A673 (cell line): ENCODE measurements around the gene LPIN3.

Experiments
- EZH2 ChIP-seq: fragments of 200-600 bp; sonication (generic); IDR thresholded peaks from 2 replicates; pipeline ENCODE4 v1.6.1; 2017; ENCODE audit warnings: borderline replicate concordance, low read depth, mild to moderate bottlenecking, mixed read lengths, antibody characterized with exemption, low read length; ENCODE audit not compliant: poor library complexity, severe bottlenecking
- TF ChIP-seq, protein P1 (sequence below): fragments of 300-800, 200-600 bp; sonication (generic); conservative IDR thresholded peaks from 2 replicates; pipeline ENCODE4 v1.5.1; 2017; ENCODE audit warnings: low read depth, mild to moderate bottlenecking, antibody characterized with exemption, low read length, moderate library complexity, mixed read lengths

DNA sequence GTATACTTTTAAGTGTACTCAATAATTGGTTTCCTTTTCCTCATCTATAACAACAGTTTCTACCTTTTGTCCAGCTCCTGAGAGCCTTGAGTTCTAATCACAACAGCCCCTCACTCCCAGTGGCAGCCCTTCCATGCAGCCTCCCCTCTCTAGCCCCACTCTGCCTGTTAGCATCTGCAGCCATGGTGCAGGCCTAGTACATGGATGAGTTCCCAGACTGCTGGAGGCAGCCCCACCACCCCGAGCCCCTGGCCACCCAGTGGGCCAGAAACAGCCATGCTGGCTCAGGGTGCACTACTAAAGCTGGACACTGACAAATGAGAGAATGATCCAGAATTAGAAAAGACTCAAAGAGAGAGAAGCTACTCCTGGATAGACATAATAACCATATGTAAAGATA lies 9.7 kb upstream of the LPIN3 start:
- TF ChIP-seq, protein P1, sequence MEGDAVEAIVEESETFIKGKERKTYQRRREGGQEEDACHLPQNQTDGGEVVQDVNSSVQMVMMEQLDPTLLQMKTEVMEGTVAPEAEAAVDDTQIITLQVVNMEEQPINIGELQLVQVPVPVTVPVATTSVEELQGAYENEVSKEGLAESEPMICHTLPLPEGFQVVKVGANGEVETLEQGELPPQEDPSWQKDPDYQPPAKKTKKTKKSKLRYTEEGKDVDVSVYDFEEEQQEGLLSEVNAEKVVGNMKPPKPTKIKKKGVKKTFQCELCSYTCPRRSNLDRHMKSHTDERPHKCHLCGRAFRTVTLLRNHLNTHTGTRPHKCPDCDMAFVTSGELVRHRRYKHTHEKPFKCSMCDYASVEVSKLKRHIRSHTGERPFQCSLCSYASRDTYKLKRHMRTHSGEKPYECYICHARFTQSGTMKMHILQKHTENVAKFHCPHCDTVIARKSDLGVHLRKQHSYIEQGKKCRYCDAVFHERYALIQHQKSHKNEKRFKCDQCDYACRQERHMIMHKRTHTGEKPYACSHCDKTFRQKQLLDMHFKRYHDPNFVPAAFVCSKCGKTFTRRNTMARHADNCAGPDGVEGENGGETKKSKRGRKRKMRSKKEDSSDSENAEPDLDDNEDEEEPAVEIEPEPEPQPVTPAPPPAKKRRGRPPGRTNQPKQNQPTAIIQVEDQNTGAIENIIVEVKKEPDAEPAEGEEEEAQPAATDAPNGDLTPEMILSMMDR, result no peak
- TF ChIP-seq EZH2, result no peak
